Left forelimb (tissue), 1 donor: ENCODE results near the gene CBX5.
"Not testable (repeated sequence)": the region's sequence is repeated elsewhere in the genome, so short reads cannot be mapped to it uniquely, and the experiment has no call there.

Experiments
- DNase-seq: peaks from one replicate; pipeline ENCODE4 v3.0.0-alpha.2; 2018; ENCODE audit warnings: low spot score

The CBX5 gene

GRCh38 chr12:54265364-54265812, 14.5 kb downstream of the CBX5 start:
- no peak for DNase-seq

- DNase-seq = no peak
Measured at GRCh38 chr12:54262403-54262925, 17.5 kb downstream of the CBX5 start.

- DNase-seq = no peak
Measured at GRCh38 chr12:54261815-54262402, 18.0 kb downstream of the CBX5 start.

GRCh38 chr12:54259194-54260011, 20.5 kb downstream of the CBX5 start:
- peak; percentile 88 for DNase-seq

GRCh38 chr12:54258201-54258681, 21.7 kb downstream of the CBX5 start:
- DNase-seq = no peak

GRCh38 chr12:54257332-54257731, 22.6 kb downstream of the CBX5 start:
- no peak for DNase-seq

- DNase-seq = no peak
Measured at GRCh38 chr12:54253240-54253639, 26.7 kb downstream of the CBX5 start.

- no peak for DNase-seq
Measured at GRCh38 chr12:54251667-54252284, 28.1 kb downstream of the CBX5 start.

GRCh38 chr12:54249489-54249888, 30.4 kb downstream of the CBX5 start:
- no peak for DNase-seq

- DNase-seq = no peak
Measured at GRCh38 chr12:54246011-54246641, 33.8 kb downstream of the CBX5 start.

- no peak for DNase-seq
Measured at GRCh38 chr12:54240971-54241588, 38.8 kb downstream of the CBX5 start.

- DNase-seq = no peak
Measured at GRCh38 chr12:54240129-54240528, 39.8 kb downstream of the CBX5 start.

GRCh38 chr12:54239620-54240019, 40.3 kb downstream of the CBX5 start:
- DNase-seq = no peak

- no peak for DNase-seq
Measured at GRCh38 chr12:54238531-54238930, 41.4 kb downstream of the CBX5 start.

- DNase-seq = no peak
Measured at GRCh38 chr12:54232790-54233189, 47.1 kb downstream of the CBX5 start.

- DNase-seq = not testable (repeated sequence)
Measured at GRCh38 chr12:54231269-54231668, 48.7 kb downstream of the CBX5 start.

GRCh38 chr12:54230555-54230954, 49.4 kb downstream of the CBX5 start:
- no peak for DNase-seq

- no peak for DNase-seq
Measured at GRCh38 chr12:54229624-54230212, 50.2 kb downstream of the CBX5 start.

GRCh38 chr12:54228471-54228870, 51.5 kb downstream of the CBX5 start:
- DNase-seq = no peak

- DNase-seq = not testable (repeated sequence)
Measured at GRCh38 chr12:54227927-54228326, 52.0 kb downstream of the CBX5 start.

- DNase-seq = no peak
Measured at GRCh38 chr12:54227376-54227775, 52.5 kb downstream of the CBX5 start.
